Suprapubic skin (tissue), 3 donors: ENCODE results near the gene ROR2.

Experiments used
- EP300 ChIP-seq: sonication (generic); formaldehyde crosslinking; IDR thresholded peaks from one replicate; pipeline ENCODE4 v1.6.1; 2017; ENCODE audit warnings: antibody characterized with exemption
- POLR2A ChIP-seq, 2 donors: fragments of 450-650 bp; IDR thresholded peaks; one replicate each; pipeline ENCODE4 v1.6.1; 2017; ENCODE audit warnings: antibody characterized with exemption in 2 of 2, mild to moderate bottlenecking in 2 of 2, moderate library complexity in 2 of 2
- TF ChIP-seq, protein P1 (sequence below), 2 donors: fragments of 200-600 bp in 1 of 2; fragments of 450-650 bp in 1 of 2; sonication (generic) in 1 of 2; IDR thresholded peaks; one replicate each; pipeline ENCODE4 v1.5.1; 2016 to 2019; ENCODE audit warnings: antibody characterized with exemption in 2 of 2, mild to moderate bottlenecking in 1 of 2, moderate library complexity in 1 of 2

DNA sequence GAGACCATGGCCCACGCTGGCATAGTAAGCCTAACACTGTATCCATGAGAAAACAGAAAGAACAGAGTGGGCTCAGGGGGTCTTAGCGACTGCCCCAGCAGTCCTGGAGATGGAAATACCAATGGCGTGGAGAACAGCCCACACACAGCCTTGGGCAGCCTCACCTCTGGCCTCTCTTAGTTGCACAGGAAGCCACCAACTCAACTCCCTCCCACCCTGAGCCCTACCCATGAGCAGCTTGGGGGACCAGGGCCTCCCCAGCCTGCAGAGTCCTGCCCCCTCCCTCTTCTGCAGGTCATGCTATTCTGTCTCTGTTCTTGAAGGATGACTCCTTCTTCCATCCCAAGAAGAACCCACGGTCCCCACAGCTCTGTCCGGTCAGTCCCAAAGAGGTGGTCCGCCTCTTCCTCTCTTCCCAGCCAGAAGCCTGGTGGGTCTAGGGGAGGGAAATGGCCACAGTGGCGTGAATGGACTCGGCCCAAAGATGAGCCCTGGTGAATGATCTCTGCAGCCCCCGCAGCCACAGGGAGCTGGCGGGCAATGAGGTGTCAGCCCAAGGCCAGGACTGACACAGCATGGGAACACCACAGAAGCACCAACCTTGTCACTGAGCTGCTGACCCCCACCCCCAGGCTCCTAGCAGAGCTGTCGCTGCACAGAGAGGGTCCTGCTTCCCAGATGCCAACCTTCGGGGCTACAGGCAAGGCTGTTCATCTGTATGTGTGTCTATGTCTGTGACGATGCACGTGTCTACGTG, 131.2 kb downstream of the ROR2 start:
- TF ChIP-seq, protein P1, sequence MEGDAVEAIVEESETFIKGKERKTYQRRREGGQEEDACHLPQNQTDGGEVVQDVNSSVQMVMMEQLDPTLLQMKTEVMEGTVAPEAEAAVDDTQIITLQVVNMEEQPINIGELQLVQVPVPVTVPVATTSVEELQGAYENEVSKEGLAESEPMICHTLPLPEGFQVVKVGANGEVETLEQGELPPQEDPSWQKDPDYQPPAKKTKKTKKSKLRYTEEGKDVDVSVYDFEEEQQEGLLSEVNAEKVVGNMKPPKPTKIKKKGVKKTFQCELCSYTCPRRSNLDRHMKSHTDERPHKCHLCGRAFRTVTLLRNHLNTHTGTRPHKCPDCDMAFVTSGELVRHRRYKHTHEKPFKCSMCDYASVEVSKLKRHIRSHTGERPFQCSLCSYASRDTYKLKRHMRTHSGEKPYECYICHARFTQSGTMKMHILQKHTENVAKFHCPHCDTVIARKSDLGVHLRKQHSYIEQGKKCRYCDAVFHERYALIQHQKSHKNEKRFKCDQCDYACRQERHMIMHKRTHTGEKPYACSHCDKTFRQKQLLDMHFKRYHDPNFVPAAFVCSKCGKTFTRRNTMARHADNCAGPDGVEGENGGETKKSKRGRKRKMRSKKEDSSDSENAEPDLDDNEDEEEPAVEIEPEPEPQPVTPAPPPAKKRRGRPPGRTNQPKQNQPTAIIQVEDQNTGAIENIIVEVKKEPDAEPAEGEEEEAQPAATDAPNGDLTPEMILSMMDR (IDR thresholded peaks at IDR 0.05) = no peak
- TF ChIP-seq POLR2A (IDR thresholded peaks at IDR 0.05) = no peak
- no peak for TF ChIP-seq EP300
